ENCODE results near the gene LCT. TPM values are rescaled to one million over a fixed set of nuclear protein-coding genes. Genes with fewer than 3 reads are reported as not detected.
A peak's percentile ranks its signal among the peaks of the same experiment; 100 is the strongest.

Gene LCT
- total and polyA plus RNA-seq, 9 of the 15 experiments (the other 6 are each of a cell fraction or from before 2014, with no cell fraction given): 0.01 to 0.04 (median 0.03) TPM; not detected in 4

- intact Hi-C loops (cut with micrococcal nuclease) (no loop called here), in situ Hi-C loops (cut with MboI) (no loop called here)
- ChIA-PET CTCF (ENCODE audit: low intra/inter-chr PET ratio) (no interaction called here), POLR2A (interaction anchor here (1.1 to 3.3 kb wide), 2 partner anchors 8 to 10 kb away, joined by 3 to 18 read pairs; partner anchors contain the start of gene MCM6)
- no peaks in the 10 kb centered on the region for H3K9me1 ChIP-seq (ENCODE audit: control insufficient read depth, insufficient read depth, low read length)
- ATAC-seq (no peak; the same call in 2 of the 3 replicates), FAIRE-seq (no peak), DNase-seq (ENCODE audit: extremely low read depth in 1 of 4, low spot score in 3 of 4) (no peak)
- no peak overlapping the region for H3K4me2 ChIP-seq (ENCODE audit: insufficient read depth, low read length)
- no peaks in the 10 kb centered on the region; the same call in 1 of the 2 replicates for H3K9me3 ChIP-seq (replicated peaks; ENCODE audit: control insufficient read depth, insufficient read depth, low read depth, low read length)
- 0 out of 5 replicates have a peak, but pooled peaks cover 3 to 5% of the 10 kb centered on the region in 2 experiments for H3K27me3 ChIP-seq (ENCODE audit: control insufficient read depth in 2 of 2, insufficient read depth in 2 of 2, low read length in 2 of 2)
- H3K79me2 ChIP-seq (ENCODE audit: control insufficient read depth, insufficient read depth, low read length): no peaks in the 10 kb centered on the region
- H2AFZ ChIP-seq (ENCODE audit: low read depth, low read length): no peak overlapping the region
- 12% methylated on average over 4 of the region's 4 CpGs for WGBS (ENCODE audit: insufficient coverage, low coverage, missing lambda C conversion rate)
- no peaks in the 10 kb centered on the region; a peak in 1 of 5 replicates for H3K4me1 ChIP-seq (replicated peaks in 1 of 2; ENCODE audit: control insufficient read depth in 2 of 2, insufficient read depth in 2 of 2, low read length in 2 of 2)
- no TSS peak for BruUV-seq (replicated peaks)
- no peak overlapping the region for H3K27ac ChIP-seq (ENCODE audit: extremely low read depth, low read depth, low read length)
- no peak overlapping the region for H3K4me3 ChIP-seq
- no peaks in the 10 kb centered on the region for H3K36me3 ChIP-seq (ENCODE audit: control insufficient read depth, insufficient read depth, low read length)
- H4K20me1 ChIP-seq (replicated peaks; ENCODE audit: control insufficient read depth, insufficient read depth, low read length): no peaks in the 10 kb centered on the region
- no peak for TF ChIP-seq CSDE1 (IDR thresholded peaks at IDR 0.05)
- no peak for TF ChIP-seq HSF4 (CRISPR knock-in tag; IDR thresholded peaks at IDR 0.05; ENCODE audit: borderline replicate concordance)
- TF ChIP-seq ARNT (IDR thresholded peaks at IDR 0.05): no peak
- no peak for TF ChIP-seq ZFPM2 (CRISPR knock-in tag; IDR thresholded peaks at IDR 0.05)
- no peak overlapping the region for H3K9ac ChIP-seq (ENCODE audit: insufficient read depth in 1 of 2, low read depth in 2 of 2, low read length in 2 of 2)
Measured at GRCh38 chr2:135885709-135886108, 48.7 kb upstream of the LCT start.

GRCh38 chr2:135882415-135882814 is 45.4 kb upstream of the LCT start:
- Histone ChIP-seq H3K9ac (ENCODE audit: insufficient read depth in 1 of 2, low read depth in 2 of 2, low read length in 2 of 2) (no peak overlapping the region), H3K9me3 (replicated peaks; ENCODE audit: control insufficient read depth, insufficient read depth, low read depth, low read length) (no peaks in the 10 kb centered on the region), H3K36me3 (ENCODE audit: control insufficient read depth, insufficient read depth, low read length) (no peaks in the 10 kb centered on the region), H3K4me2 (ENCODE audit: insufficient read depth, low read length) (no peak overlapping the region; the same call in 1 of the 2 replicates), H4K20me1 (replicated peaks; ENCODE audit: control insufficient read depth, insufficient read depth, low read length) (no peaks in the 10 kb centered on the region), H3K9me1 (ENCODE audit: control insufficient read depth, insufficient read depth, low read length) (no peaks in the 10 kb centered on the region), H3K4me3 (no peak overlapping the region), H3K27me3 (ENCODE audit: control insufficient read depth in 2 of 2, insufficient read depth in 2 of 2, low read length in 2 of 2) (0 out of 5 replicates have a peak, but pooled peaks cover 3 to 5% of the 10 kb centered on the region in 2 experiments), H3K79me2 (ENCODE audit: control insufficient read depth, insufficient read depth, low read length) (no peaks in the 10 kb centered on the region), H2AFZ (ENCODE audit: low read depth, low read length) (peak overlapping the region; percentile 72), H3K4me1 (replicated peaks in 1 of 2; ENCODE audit: control insufficient read depth in 2 of 2, insufficient read depth in 2 of 2, low read length in 2 of 2) (no peaks in the 10 kb centered on the region; a peak in 1 of 5 replicates), H3K27ac (ENCODE audit: extremely low read depth, low read depth, low read length) (no peak overlapping the region)
- ChIA-PET CTCF (ENCODE audit: low intra/inter-chr PET ratio) (no interaction called here), POLR2A (interaction anchor here (1.0 kb wide), 1 partner anchor 42 kb away, joined by 3 read pairs; no protein-coding TSS in a partner anchor)
- no peak for FAIRE-seq
- in situ Hi-C loops (cut with MboI): no loop called here
- ATAC-seq: peak; percentile 69
- DNase-seq (ENCODE audit: extremely low read depth in 1 of 4, low spot score in 3 of 4): peak in 1 of 4 experiments; percentile 28
- no peak for TF ChIP-seq CREB1 (IDR thresholded peaks at IDR 0.05)
- peak; percentile 46; the same call in 1 of the 2 replicates for TF ChIP-seq CREB1 (CRISPR knock-in tag; IDR thresholded peaks at IDR 0.05)
- TF ChIP-seq CREM (IDR thresholded peaks at IDR 0.05; ENCODE audit: low read depth): peak; percentile 80
- TF ChIP-seq CBX1 (IDR thresholded peaks at IDR 0.05; ENCODE audit: low read depth): no peak
- peak; percentile 45; the same call in 1 of the 2 replicates for TF ChIP-seq ZNF263 (CRISPR knock-in tag; IDR thresholded peaks at IDR 0.05; ENCODE audit: borderline replicate concordance)
- TF ChIP-seq PKNOX1 (IDR thresholded peaks at IDR 0.05): 0 out of 2 replicates have a peak, but pooled peaks have one; percentile 34
- intact Hi-C loops (cut with micrococcal nuclease): no loop called here
- WGBS (ENCODE audit: insufficient coverage, low coverage, missing lambda C conversion rate): 3% methylated on average over 3 of the region's 3 CpGs
- BruUV-seq (replicated peaks): no TSS peak

Data from K562 (cell line).